ENCODE results near the gene TIGD1.

Gene TIGD1

DNA sequence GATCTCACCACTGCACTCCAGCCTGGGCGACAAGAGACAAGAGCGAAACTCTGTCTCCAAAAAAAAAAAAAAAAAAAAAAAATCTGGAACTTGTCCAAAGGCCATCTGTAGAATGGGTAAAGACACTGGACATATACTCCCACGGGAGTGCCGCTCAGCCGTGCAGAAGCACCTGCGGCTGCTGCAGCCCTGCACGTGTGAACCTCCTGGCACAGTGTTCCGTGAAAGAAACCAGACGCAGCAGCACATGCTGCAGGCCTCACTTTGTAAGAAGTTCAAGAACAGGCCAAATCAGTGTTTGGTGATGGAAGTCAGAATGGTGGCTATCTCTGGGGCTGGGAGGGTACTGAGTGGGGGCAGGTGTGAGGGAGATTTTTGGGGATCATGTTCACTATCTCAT lies 17.9 kb downstream of the TIGD1 start:
- H3K4me3 ChIP-seq (replicated peaks; ENCODE audit: low read depth, low read length), result no peak overlapping the region
- DNase-seq (ENCODE audit: low read depth), result no peak
- TF ChIP-seq, protein P1, sequence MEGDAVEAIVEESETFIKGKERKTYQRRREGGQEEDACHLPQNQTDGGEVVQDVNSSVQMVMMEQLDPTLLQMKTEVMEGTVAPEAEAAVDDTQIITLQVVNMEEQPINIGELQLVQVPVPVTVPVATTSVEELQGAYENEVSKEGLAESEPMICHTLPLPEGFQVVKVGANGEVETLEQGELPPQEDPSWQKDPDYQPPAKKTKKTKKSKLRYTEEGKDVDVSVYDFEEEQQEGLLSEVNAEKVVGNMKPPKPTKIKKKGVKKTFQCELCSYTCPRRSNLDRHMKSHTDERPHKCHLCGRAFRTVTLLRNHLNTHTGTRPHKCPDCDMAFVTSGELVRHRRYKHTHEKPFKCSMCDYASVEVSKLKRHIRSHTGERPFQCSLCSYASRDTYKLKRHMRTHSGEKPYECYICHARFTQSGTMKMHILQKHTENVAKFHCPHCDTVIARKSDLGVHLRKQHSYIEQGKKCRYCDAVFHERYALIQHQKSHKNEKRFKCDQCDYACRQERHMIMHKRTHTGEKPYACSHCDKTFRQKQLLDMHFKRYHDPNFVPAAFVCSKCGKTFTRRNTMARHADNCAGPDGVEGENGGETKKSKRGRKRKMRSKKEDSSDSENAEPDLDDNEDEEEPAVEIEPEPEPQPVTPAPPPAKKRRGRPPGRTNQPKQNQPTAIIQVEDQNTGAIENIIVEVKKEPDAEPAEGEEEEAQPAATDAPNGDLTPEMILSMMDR (IDR thresholded peaks at IDR 0.05; ENCODE audit: low read length, missing control alignments), result no peak

DNA sequence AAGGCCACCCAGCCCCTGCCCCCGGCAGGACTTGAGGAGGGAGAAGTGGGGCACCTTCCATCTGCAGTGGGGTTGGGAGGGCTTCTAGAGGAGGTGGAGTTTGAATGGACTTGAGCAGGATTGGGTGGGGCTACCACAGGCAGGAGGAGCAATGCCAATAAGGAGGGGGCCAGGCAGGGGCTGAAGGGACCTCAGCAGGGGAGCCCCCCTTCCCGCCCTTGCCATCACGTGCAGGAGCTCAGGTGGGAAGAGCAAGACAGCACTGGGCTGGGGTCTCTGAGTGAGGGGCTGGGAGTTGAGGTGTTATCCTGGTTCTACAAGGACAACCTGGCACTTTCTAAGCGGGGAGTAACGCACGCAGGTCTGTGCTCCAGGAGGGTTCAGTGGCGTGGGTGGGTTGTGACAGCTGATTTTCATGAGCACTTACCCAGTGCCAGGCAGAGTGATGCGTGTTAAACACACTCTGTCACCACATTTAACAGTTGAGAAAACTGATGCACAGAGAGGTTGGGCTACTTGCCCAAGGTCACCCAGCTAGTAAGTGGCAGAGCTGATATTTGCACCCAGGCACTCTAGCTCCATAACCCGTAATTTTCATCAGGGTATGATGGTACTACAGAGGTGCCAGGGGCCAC lies 19.6 kb downstream of the TIGD1 start:
- no peak overlapping the region for H3K4me3 ChIP-seq (replicated peaks; ENCODE audit: low read depth, low read length)
- TF ChIP-seq, protein P1 (IDR thresholded peaks at IDR 0.05; ENCODE audit: low read length, missing control alignments), result no peak
- no peak for DNase-seq (ENCODE audit: low read depth)

DNA sequence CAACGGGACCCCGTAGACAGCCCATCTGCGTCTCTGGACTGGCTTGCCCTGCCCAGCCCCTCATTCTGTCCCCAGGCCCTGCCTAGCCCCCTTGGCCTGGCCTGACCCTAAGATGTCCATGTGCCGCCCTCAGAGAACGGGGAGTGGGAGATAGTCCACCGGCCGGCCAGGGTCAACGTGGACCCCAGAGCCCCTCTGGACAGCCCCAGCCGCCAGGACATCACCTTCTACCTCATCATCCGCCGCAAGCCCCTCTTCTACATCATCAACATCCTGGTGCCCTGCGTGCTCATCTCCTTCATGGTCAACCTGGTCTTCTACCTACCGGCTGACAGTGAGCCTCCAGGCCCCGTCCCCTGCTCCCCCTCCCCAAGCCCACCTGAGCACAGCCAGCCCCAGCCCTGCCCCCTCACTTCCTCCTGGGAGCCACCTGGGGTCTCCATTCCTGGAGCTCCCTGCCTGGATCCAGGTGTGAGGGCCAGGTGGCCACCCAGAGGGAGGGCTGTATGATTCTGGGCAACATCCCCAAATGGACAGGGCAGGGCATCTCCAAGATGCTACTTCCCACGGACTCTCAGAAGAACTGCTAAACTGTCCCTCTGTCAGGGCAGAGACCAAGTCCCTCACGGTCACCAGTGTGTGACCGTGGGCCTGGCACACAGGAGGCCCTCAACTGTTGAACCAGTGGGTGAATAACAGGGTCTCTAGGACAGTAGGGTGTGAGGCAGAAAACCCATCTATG lies 20.4 kb downstream of the TIGD1 start:
- H3K4me3 ChIP-seq (replicated peaks; ENCODE audit: low read depth, low read length), result no peak overlapping the region
- no peak for DNase-seq (ENCODE audit: low read depth)
- TF ChIP-seq, protein P1 (IDR thresholded peaks at IDR 0.05; ENCODE audit: low read length, missing control alignments), result no peak

DNA sequence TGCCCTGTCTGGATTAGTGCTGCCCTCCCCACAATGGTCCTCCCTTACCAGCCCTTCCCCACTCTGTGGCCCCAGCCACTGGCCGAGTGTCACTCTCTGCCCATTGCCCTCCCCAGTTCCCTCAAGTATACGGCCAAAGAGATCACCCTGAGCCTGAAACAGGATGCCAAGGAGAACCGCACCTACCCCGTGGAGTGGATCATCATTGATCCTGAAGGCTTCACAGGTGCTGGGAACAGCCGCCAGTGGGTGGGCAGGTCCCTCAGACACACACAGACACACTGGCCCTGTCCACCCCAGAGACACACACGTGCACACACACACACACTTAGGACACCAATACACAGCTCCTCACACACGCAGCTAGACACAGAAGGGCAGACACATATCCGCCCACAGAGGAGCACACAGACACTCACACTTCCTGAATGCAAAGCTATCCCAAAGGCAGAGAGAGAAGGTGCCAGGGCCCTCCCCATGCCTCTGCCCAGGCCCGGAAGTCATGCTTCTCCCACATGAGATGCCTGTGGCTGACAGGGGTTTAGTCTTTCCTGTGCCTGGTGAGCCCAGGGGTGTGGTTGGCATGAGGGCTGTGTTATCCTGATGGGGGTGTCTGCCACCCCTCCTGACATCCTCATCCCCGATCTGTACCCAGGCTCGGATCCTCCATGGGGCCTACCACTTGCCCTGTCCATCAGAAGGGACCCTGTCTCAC lies 21.5 kb downstream of the TIGD1 start:
- no peak overlapping the region for H3K4me3 ChIP-seq (replicated peaks; ENCODE audit: low read depth, low read length)
- TF ChIP-seq, protein P1 (IDR thresholded peaks at IDR 0.05; ENCODE audit: low read length, missing control alignments), result no peak
- no peak for DNase-seq (ENCODE audit: low read depth)

DNA sequence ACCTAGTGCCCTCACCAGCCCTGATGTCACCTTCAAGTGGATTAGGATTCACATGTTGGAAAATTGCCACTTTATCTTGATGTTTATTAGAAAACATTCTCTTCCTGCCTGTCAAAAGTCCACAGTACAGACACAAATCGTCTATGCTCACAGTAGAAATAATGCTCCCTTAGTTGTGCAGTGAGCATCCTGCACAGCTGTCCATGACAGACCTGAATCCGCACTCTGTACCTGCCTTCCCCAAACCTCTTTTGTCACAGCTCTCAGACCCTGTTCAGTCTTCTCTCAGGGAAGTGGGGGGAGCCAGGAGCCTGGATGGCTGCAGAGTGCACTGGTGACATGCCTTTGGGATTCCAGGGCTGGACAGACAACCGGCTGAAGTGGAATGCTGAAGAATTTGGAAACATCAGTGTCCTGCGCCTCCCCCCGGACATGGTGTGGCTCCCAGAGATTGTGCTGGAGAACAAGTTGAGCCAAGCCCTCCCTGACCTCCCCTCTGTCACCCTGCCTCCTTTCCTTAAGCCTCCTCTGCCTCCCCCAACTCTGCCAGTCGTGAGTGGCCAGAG lies 22.4 kb downstream of the TIGD1 start:
- TF ChIP-seq, protein P1 (IDR thresholded peaks at IDR 0.05; ENCODE audit: low read length, missing control alignments), result no peak
- no peak for DNase-seq (ENCODE audit: low read depth)
- no peak overlapping the region for H3K4me3 ChIP-seq (replicated peaks; ENCODE audit: low read depth, low read length)

DNA sequence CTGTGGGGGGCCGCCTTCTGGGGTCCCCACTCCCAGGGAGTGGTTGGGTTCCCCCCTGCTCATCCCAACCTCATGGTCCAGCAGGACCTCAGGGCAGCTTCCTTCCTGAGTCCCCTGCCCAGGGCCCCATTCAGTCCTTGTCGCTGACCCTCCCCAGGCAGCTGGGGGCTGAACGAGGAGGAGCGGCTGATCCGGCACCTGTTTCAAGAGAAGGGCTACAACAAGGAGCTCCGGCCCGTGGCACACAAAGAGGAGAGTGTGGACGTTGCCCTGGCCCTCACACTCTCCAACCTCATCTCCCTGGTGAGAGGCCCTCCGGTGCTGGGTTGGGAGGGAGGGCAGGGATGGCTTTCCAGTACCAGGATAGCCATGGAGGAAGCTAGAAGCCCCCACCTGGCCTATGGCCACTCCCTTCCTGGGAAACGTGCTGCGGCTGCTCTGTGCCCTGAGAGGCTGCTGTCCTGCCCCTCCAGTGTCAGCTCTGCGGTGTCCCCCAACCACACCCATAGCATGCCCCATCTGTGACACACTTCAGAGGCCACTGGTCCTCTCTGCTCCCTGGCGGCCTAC lies 23.9 kb downstream of the TIGD1 start:
- no peak for DNase-seq (ENCODE audit: low read depth)
- TF ChIP-seq, protein P1 (IDR thresholded peaks at IDR 0.05; ENCODE audit: low read length, missing control alignments), result no peak
- no peak overlapping the region for H3K4me3 ChIP-seq (replicated peaks; ENCODE audit: low read depth, low read length)
